OCI-LY1 (cell line): ENCODE measurements around the gene PRDM1.

Experiments
- H2AFZ ChIP-seq: fragments of 200-600 bp; sonication (generic), shearing (Covaris generic); 2 replicates; pipeline ENCODE4 v1.6.0; 2014; ENCODE audit warnings: antibody characterized with exemption, mild to moderate bottlenecking, low read length
- H3F3A ChIP-seq: fragments of 200-600 bp; sonication (generic), shearing (Covaris generic); 2 replicates; pipeline ENCODE4 v1.6.0; 2014; ENCODE audit warnings: mild to moderate bottlenecking, antibody characterized with exemption, low read length, moderate library complexity; ENCODE audit not compliant: insufficient read depth
- H3K27ac ChIP-seq: fragments of 200-600 bp; sonication (generic); 2 replicates; pipeline ENCODE4 v1.5.1; 2014; ENCODE audit warnings: low read length, mixed run types, mild to moderate bottlenecking, low read depth; ENCODE audit not compliant: poor library complexity, severe bottlenecking
- H3K27me3 ChIP-seq: fragments of 200-600 bp; sonication (generic); 2 replicates; pipeline ENCODE4 v1.6.0; 2014; ENCODE audit warnings: antibody characterized with exemption, mild to moderate bottlenecking, low read length, moderate library complexity; ENCODE audit not compliant: insufficient read depth
- H3K36me3 ChIP-seq: fragments of 200-600 bp; sonication (generic); 2 replicates; pipeline ENCODE4 v1.6.1; 2014; ENCODE audit warnings: mild to moderate bottlenecking, antibody characterized with exemption, low read length, moderate library complexity, mixed read lengths; ENCODE audit not compliant: insufficient read depth
- H3K4me1 ChIP-seq: fragments of 200-600 bp; sonication (generic); 2 replicates; pipeline ENCODE4 v1.5.1; 2014; ENCODE audit warnings: mild to moderate bottlenecking, low read length, moderate library complexity; ENCODE audit not compliant: insufficient read depth, severe bottlenecking
- H3K4me2 ChIP-seq: fragments of 200-600 bp; sonication (generic), shearing (Covaris generic); 2 replicates; pipeline ENCODE4 v1.6.1; 2014; ENCODE audit warnings: low read length
- H3K4me3 ChIP-seq: fragments of 200-600 bp; sonication (generic); 2 replicates; pipeline ENCODE4 v1.5.1; 2014; ENCODE audit warnings: low read length, low read depth, mild to moderate bottlenecking, mixed read lengths; ENCODE audit not compliant: poor library complexity, severe bottlenecking
- H3K79me2 ChIP-seq: fragments of 200-600 bp; shearing (Covaris generic); 2 replicates; pipeline ENCODE4 v1.6.1; 2016; ENCODE audit warnings: mixed run types, low read length, mixed read lengths; ENCODE audit not compliant: insufficient read depth
- H3K9ac ChIP-seq: fragments of 200-600 bp; sonication (generic), shearing (Covaris generic); 2 replicates; pipeline ENCODE4 v1.6.1; 2014; ENCODE audit warnings: mild to moderate bottlenecking, low read length, mixed read lengths
- H3K9me2 ChIP-seq: fragments of 200-600 bp; sonication (generic), shearing (Covaris generic); 2 replicates; pipeline ENCODE4 v1.6.1; 2014; ENCODE audit warnings: low read depth, mild to moderate bottlenecking, low read length, mixed read lengths
- H3K9me3 ChIP-seq: fragments of 200-600 bp; shearing (Covaris generic); 2 replicates; pipeline ENCODE4 v1.6.1; 2014; ENCODE audit warnings: low read length, mixed read lengths
- H4K20me1 ChIP-seq: fragments of 200-600 bp; sonication (generic), shearing (Covaris generic); 2 replicates; pipeline ENCODE4 v1.6.0; 2016; ENCODE audit warnings: mild to moderate bottlenecking, low read length; ENCODE audit not compliant: insufficient read depth
- CTCF ChIP-seq: fragments of 200-600 bp; sonication (generic), shearing (Covaris generic); IDR thresholded peaks from 2 replicates; pipeline ENCODE4 v1.5.1; 2017; ENCODE audit warnings: mild to moderate bottlenecking, antibody characterized with exemption, low read length, moderate library complexity, mixed read lengths
- EZH2 ChIP-seq: fragments of 200-600 bp; sonication (generic), shearing (Covaris generic); IDR thresholded peaks from 2 replicates; pipeline ENCODE4 v1.8.0; 2017; ENCODE audit warnings: borderline replicate concordance, mixed run types, mild to moderate bottlenecking, antibody characterized with exemption, low read length, moderate library complexity, mixed read lengths

Gene PRDM1

GRCh38 chr6:106085984-106086813 is at the start of gene PRDM1:
TSS of gene PRDM1 (plus strand) at chr6:106086336. CDS start at chr6:106086554, 218 bp downstream.
- peak within 1 kb of the TSS; percentile 52 for H3K4me3 ChIP-seq
- peak within 1 kb of the TSS; percentile 75 for H3K27ac ChIP-seq
- TF ChIP-seq EZH2 (no peak), CTCF (peak; percentile 33; the same call in 1 of the 2 replicates)
- no peaks in the 10 kb centered on the region for H3K36me3 ChIP-seq
- peak within 1 kb of the TSS; percentile 71 for H3K4me2 ChIP-seq
- H3K27me3 ChIP-seq = no peaks in the 10 kb centered on the region
- H3F3A ChIP-seq = no peaks in the 10 kb centered on the region; the same call in 1 of the 2 replicates
- no peaks in the 10 kb centered on the region for H3K9me3 ChIP-seq
- H3K79me2 ChIP-seq = no peaks in the 10 kb centered on the region
- no peak within 1 kb of the TSS; the same call in 1 of the 2 replicates for H3K9ac ChIP-seq
- H2AFZ ChIP-seq = 0 out of 2 replicates have a peak within 1 kb of the TSS, but pooled peaks have one; percentile 7
- peaks cover 39% of the 10 kb centered on the region for H3K4me1 ChIP-seq
- H4K20me1 ChIP-seq = no peaks in the 10 kb centered on the region
- no peaks in the 10 kb centered on the region for H3K9me2 ChIP-seq

GRCh38 chr6:106037060-106037459 is 49.1 kb upstream of the PRDM1 start:
- H3K27ac ChIP-seq = no peak overlapping the region
- no peaks in the 10 kb centered on the region for H3K79me2 ChIP-seq
- H3F3A ChIP-seq = no peaks in the 10 kb centered on the region
- H3K4me3 ChIP-seq = no peak overlapping the region
- no peaks in the 10 kb centered on the region for H3K9me2 ChIP-seq
- H2AFZ ChIP-seq = no peak overlapping the region
- H3K9me3 ChIP-seq = no peaks in the 10 kb centered on the region
- no peaks in the 10 kb centered on the region for H4K20me1 ChIP-seq
- no peaks in the 10 kb centered on the region for H3K4me1 ChIP-seq
- no peak overlapping the region for H3K4me2 ChIP-seq
- no peak overlapping the region for H3K9ac ChIP-seq
- H3K36me3 ChIP-seq = no peaks in the 10 kb centered on the region; the same call in 1 of the 2 replicates
- no peaks in the 10 kb centered on the region for H3K27me3 ChIP-seq
- TF ChIP-seq EZH2 (no peak), CTCF (no peak)

GRCh38 chr6:106039897-106040592 is 46.1 kb upstream of the PRDM1 start:
- TF ChIP-seq EZH2 (no peak), CTCF (no peak)
- H3K9me3 ChIP-seq = no peaks in the 10 kb centered on the region
- no peak overlapping the region for H2AFZ ChIP-seq
- H3K4me2 ChIP-seq = no peak overlapping the region
- no peak overlapping the region for H3K9ac ChIP-seq
- no peaks in the 10 kb centered on the region for H3K4me1 ChIP-seq
- no peak overlapping the region for H3K27ac ChIP-seq
- no peaks in the 10 kb centered on the region for H4K20me1 ChIP-seq
- no peaks in the 10 kb centered on the region for H3K9me2 ChIP-seq
- H3K4me3 ChIP-seq = no peak overlapping the region
- H3K79me2 ChIP-seq = no peaks in the 10 kb centered on the region
- no peaks in the 10 kb centered on the region for H3F3A ChIP-seq
- no peaks in the 10 kb centered on the region for H3K27me3 ChIP-seq
- no peaks in the 10 kb centered on the region; the same call in 1 of the 2 replicates for H3K36me3 ChIP-seq
